HFF-Myc (cell line): ENCODE measurements around the gene ATN1.

Experiments
- DNase-seq: peaks from one replicate; pipeline ENCODE4 v3.0.0-alpha.2; 2011; ENCODE audit warnings: low read depth; ENCODE audit errors: extremely low read depth
- H3K4me3 ChIP-seq: replicated peaks from 2 replicates; pipeline ENCODE4 v1.5.1; 2011; ENCODE audit warnings: low read depth, mild to moderate bottlenecking, control low read depth, low read length
- CTCF ChIP-seq: IDR thresholded peaks from 2 replicates; pipeline ENCODE4 v1.5.1; 2012; ENCODE audit warnings: mild to moderate bottlenecking, low read depth, low read length, control low read depth; ENCODE audit errors: missing control alignments

Gene ATN1

GRCh38 chr12:6957151-6957701, 29.5 kb downstream of the ATN1 start:
- H3K4me3 ChIP-seq, result no peak overlapping the region
- DNase-seq, result no peak

GRCh38 chr12:6957741-6958608, 30.2 kb downstream of the ATN1 start:
- H3K4me3 ChIP-seq, result no peak overlapping the region
- DNase-seq, result no peak
- TF ChIP-seq CTCF, result no peak

More at GRCh38 chr12:6957151-6957701, 29.5 kb downstream of the ATN1 start:
- TF ChIP-seq CTCF, result no peak

GRCh38 chr12:6958609-6959057, 30.9 kb downstream of the ATN1 start:
- DNase-seq, result no peak

DNA sequence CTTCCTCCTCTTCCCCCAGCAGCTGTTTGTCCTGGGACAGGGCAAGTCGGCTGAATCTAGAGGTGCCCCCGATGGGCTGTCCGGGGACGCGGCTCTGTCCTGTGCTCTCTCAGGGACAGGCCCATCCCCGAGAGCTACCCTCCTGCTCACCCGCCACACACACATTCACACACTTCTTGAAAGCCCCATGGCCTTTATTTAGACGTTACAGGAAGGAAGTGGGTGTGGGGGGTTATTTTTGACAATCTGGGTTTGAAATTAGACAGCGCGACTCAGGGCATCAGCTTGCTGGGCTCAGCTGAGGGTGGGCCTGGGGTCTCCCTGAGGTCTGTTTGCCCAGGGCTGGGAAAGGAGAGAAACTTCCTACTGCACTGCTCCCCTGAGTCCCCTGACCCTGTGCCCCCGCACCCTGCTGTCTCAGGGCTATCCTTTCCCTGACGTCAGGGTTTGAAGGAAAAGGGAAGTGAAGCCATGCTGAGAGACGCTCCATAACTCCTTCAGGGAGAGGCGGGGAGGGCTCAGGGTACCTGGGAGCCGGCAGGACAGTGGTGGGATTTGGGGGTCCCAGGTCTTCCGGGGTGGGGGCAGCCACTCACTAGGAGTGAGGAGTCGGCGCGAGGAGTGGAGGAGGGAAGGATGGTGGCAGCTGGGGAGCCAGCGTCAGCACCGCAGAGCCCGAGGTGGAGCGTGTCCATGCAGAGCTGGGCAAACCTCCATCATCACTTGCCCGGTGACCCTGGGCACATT, 31.5 kb downstream of the ATN1 start:
- DNase-seq, result no peak
- H3K4me3 ChIP-seq, result no peak overlapping the region
- TF ChIP-seq CTCF, result no peak

More at GRCh38 chr12:6958609-6959057, 30.9 kb downstream of the ATN1 start:
- TF ChIP-seq CTCF, result no peak
- no peak overlapping the region for H3K4me3 ChIP-seq

DNA sequence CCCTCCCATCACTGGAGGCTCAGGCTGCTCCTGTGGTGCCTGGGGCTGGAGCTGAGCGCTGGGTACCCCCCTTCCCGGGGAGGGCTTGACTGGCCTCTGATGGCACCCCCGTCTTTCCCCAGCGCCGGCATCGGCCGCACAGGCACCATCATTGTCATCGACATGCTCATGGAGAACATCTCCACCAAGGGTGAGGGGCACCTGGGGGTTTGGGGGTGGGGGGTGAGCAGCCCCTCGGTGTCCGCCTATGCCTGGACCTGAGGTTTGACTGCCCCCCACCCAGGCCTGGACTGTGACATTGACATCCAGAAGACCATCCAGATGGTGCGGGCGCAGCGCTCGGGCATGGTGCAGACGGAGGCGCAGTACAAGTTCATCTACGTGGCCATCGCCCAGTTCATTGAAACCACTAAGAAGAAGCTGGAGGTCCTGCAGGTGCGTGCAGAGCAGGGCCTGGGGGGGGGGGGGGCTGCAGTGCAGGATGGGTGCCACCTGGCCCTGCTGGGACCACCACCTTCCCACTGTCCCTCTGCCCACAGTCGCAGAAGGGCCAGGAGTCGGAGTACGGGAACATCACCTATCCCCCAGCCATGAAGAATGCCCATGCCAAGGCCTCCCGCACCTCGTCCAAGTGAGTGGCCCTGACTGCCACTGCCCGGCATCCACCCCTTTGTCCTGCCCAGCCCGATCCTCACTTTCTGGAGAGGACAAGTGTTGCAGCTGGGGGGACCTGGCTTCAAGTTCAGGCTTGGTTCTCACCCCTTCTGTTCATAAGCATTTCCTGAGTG, 32.2 kb downstream of the ATN1 start:
- no peak overlapping the region for H3K4me3 ChIP-seq
- TF ChIP-seq CTCF, result no peak
- no peak for DNase-seq

DNA sequence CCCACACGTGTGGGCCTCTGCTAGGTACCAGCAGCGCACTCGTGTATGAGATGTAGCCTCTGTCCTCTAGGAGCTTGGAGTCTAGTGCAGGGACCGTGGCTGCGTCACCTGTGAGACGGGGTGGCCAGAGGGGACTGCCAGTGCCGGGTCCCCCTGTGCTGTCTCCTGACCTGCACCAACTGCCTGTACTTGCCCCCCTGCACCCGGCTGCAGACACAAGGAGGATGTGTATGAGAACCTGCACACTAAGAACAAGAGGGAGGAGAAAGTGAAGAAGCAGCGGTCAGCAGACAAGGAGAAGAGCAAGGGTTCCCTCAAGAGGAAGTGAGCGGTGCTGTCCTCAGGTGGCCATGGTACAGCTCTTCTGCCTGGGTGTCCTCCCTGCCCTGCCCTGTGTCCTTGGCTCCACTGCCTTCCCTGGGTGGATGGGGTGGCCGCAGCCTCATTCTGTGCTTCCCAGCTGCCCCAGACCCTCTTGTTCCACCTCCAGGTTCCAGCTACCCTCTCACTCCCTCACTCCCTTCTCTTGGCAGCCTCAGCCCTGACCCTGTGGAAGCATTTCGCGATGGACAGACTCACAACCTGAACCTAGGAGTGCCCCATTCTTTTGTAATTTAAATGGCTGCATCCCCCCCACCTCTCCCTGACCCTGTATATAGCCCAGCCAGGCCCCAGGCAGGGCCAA, 33.0 kb downstream of the ATN1 start:
- peak; percentile 6 for TF ChIP-seq CTCF
- H3K4me3 ChIP-seq, result no peak overlapping the region
- DNase-seq, result no peak
